Smooth muscle cell (in vitro differentiated cells): ENCODE measurements around the gene C17orf113. TPM values are rescaled to one million over a fixed set of nuclear protein-coding genes. Genes with fewer than 3 reads are reported as not detected.
A peak's percentile ranks its signal among the peaks of the same experiment; 100 is the strongest.

ENCODE experiments used
- DNase-seq: peaks from one replicate; lab custom pipeline; 2025; ENCODE audit not compliant: unreplicated experiment; lab: John Stamatoyannopoulos, UW
- H2AFZ ChIP-seq: fragments of 200-600 bp; sonication (generic); 2 replicates; pipeline ENCODE4 v1.6.0; 2016; ENCODE audit warnings: antibody characterized with exemption, low read depth, mild to moderate bottlenecking
- H3F3A ChIP-seq: fragments of 200-600 bp; sonication (generic); 2 replicates; pipeline ENCODE4 v1.6.0; 2017; ENCODE audit warnings: antibody characterized with exemption, low read depth
- H3K27ac ChIP-seq: fragments of 200-600 bp; sonication (generic); 2 replicates; pipeline ENCODE4 v1.5.1; 2016; ENCODE audit warnings: low read depth, mild to moderate bottlenecking
- H3K27me3 ChIP-seq: fragments of 200-600 bp; sonication (generic); 2 replicates; pipeline ENCODE4 v1.6.1; 2016; ENCODE audit warnings: low read depth, mild to moderate bottlenecking
- H3K36me3 ChIP-seq: fragments of 200-600 bp; sonication (generic); 2 replicates; pipeline ENCODE4 v1.5.1; 2016; ENCODE audit warnings: low read depth
- H3K4me1 ChIP-seq: fragments of 200-600 bp; sonication (generic); 2 replicates; pipeline ENCODE4 v1.5.1; 2016; ENCODE audit warnings: low read depth
- H3K4me2 ChIP-seq: fragments of 200-600 bp; sonication (generic); 2 replicates; pipeline ENCODE4 v1.6.0; 2016; ENCODE audit warnings: mild to moderate bottlenecking
- H3K4me3 ChIP-seq: fragments of 200-600 bp; sonication (generic); 2 replicates; pipeline ENCODE4 v1.5.1; 2016; ENCODE audit warnings: mild to moderate bottlenecking
- H3K79me2 ChIP-seq: fragments of 200-600 bp; sonication (generic); 2 replicates; pipeline ENCODE4 v1.6.0; 2016; ENCODE audit warnings: low read depth, mild to moderate bottlenecking
- H3K9ac ChIP-seq: fragments of 200-600 bp; sonication (generic); 2 replicates; pipeline ENCODE4 v1.6.0; 2016; ENCODE audit warnings: low read depth
- H3K9me3 ChIP-seq: fragments of 200-600 bp; sonication (generic); replicated peaks from 2 replicates; pipeline ENCODE4 v1.5.1; 2016; ENCODE audit warnings: low read depth
- H4K20me1 ChIP-seq: fragments of 200-600 bp; sonication (generic); 2 replicates; pipeline ENCODE4 v1.6.0; 2016; ENCODE audit warnings: low read depth
- WGBS: methylation state at CpG from one replicate; pipeline ENCODE4 v1.1.7; 2016; ENCODE audit warnings: low lambda C conversion rate; 5-methylcytosine and 5-hydroxymethylcytosine counted together
- polyA plus RNA-seq: library from polyadenylated mRNA; unstranded; fragments of >200 nt; fragmentation: Nextera tagmentation; extraction: Ambion mirVana; gene quantifications from 2 replicates; pipeline ENCODE4 v1.2.1, GENCODE V29; 2016
- total RNA-seq: library from RNA; depleted of rRNA; stranded (reverse); fragments of >200 nt; gene quantifications from 2 replicates; pipeline ENCODE4 v1.2.3, GENCODE V29; 2014
- TF ChIP-seq, protein P1 (sequence below): fragments of 200-600 bp; sonication (generic); IDR thresholded peaks from 2 replicates; pipeline ENCODE4 v1.5.1; 2017; ENCODE audit warnings: borderline replicate concordance, mild to moderate bottlenecking, antibody characterized with exemption; ENCODE audit not compliant: insufficient read depth, poor library complexity, severe bottlenecking

The C17orf113 gene
- total and polyA plus RNA-seq, 2 experiments from 2014 or later: 0.38 to 0.49 TPM

DNA sequence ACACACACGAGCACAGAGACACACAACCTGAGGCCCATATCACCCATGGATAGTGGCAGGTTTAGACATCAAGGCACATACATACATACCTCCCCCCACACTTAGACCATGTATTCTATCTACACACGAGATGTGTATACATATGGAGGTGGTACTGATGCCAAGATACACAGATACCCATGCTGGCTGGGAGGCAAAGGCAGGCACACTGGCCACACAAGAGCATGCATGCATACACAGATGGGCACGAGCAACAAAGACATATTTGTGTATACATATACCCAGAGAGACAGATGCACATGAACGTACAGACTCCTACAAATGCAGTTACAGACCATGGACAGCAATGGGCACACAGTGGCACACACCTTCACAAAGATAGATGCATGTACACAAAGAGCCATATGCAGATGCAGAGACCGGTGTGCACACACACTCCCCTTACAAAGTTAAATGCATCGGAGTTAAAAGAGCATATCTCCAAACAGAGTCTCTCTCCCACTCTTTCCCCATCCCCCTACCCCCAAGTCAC is 2.0 kb upstream of the C17orf113 start:
- Histone ChIP-seq H3F3A (no peaks in the 10 kb centered on the region), H3K27me3 (peaks cover 7% of the 10 kb centered on the region)
- 86% methylated on average over 6 of the region's 6 CpGs for WGBS

DNA sequence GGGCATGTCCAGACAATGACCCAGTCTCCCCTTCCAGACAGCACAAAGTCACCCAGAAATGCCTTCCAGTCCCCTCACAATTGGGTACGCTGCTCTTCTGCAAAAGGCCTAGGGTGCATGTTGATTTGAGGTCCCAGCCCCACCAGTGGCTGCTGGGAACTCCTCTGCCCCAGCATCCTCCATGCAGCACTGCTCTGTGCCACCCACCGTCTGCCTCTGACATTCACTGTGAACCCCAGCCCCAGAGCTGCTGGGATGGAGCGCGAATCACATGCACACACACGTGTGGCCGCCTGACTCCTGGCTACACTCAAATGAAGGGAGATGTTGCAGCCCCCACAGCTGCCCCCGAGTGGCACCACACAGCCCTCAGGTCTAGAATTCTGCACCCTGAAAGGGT is 1.2 kb upstream of the C17orf113 start:
- Histone ChIP-seq H4K20me1 (no peaks in the 10 kb centered on the region), H3F3A (no peaks in the 10 kb centered on the region), H3K36me3 (no peaks in the 10 kb centered on the region), H3K9ac (no peak overlapping the region), H3K4me1 (peaks cover 16% of the 10 kb centered on the region), H3K9me3 (no peaks in the 10 kb centered on the region), H3K4me2 (no peak overlapping the region), H2AFZ (no peak overlapping the region), H3K27ac (no peak overlapping the region), H3K4me3 (no peak overlapping the region), H3K79me2 (no peaks in the 10 kb centered on the region), H3K27me3 (peaks cover 7% of the 10 kb centered on the region)
- DNase-seq: no peak
- TF ChIP-seq, protein P1, sequence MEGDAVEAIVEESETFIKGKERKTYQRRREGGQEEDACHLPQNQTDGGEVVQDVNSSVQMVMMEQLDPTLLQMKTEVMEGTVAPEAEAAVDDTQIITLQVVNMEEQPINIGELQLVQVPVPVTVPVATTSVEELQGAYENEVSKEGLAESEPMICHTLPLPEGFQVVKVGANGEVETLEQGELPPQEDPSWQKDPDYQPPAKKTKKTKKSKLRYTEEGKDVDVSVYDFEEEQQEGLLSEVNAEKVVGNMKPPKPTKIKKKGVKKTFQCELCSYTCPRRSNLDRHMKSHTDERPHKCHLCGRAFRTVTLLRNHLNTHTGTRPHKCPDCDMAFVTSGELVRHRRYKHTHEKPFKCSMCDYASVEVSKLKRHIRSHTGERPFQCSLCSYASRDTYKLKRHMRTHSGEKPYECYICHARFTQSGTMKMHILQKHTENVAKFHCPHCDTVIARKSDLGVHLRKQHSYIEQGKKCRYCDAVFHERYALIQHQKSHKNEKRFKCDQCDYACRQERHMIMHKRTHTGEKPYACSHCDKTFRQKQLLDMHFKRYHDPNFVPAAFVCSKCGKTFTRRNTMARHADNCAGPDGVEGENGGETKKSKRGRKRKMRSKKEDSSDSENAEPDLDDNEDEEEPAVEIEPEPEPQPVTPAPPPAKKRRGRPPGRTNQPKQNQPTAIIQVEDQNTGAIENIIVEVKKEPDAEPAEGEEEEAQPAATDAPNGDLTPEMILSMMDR: no peak
- 98% methylated on average over 7 of the region's 7 CpGs for WGBS

More for the DNA sequence above, 2.0 kb upstream of the C17orf113 start:
- peaks cover 16% of the 10 kb centered on the region for H3K4me1 ChIP-seq
- H4K20me1 ChIP-seq: no peaks in the 10 kb centered on the region
- H3K36me3 ChIP-seq: no peaks in the 10 kb centered on the region
- TF ChIP-seq, protein P1: no peak
- H2AFZ ChIP-seq: no peak overlapping the region
- no peak overlapping the region for H3K4me2 ChIP-seq
- H3K27ac ChIP-seq: no peak overlapping the region
- H3K9ac ChIP-seq: no peak overlapping the region
- no peaks in the 10 kb centered on the region for H3K9me3 ChIP-seq
- no peak for DNase-seq
- H3K79me2 ChIP-seq: no peaks in the 10 kb centered on the region
- no peak overlapping the region for H3K4me3 ChIP-seq

DNA sequence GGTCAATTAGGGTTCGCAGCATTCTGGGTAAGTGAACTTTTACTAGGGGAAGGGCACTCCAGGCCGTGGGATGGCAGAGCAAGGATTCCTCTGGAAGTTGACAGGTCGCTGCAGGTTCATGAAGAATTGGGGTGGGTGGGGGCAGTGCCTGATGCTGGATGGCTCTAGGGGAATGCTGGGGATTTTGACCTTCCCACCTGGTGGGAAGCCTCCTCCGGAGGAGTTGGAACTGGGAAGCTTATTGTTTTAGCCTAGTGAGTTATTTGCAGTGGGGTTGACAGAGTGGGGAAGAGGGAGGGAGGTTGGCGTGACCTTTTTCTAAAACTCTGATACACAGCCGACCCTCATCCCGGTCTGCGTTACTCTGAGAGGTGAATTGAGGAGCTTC is 606 bp upstream of the C17orf113 start:
- Histone ChIP-seq H3K36me3 (no peaks in the 10 kb centered on the region), H3K27me3 (peaks cover 7% of the 10 kb centered on the region), H3K79me2 (no peaks in the 10 kb centered on the region), H3K4me1 (peaks cover 16% of the 10 kb centered on the region), H3K9ac (no peak overlapping the region), H3K9me3 (no peaks in the 10 kb centered on the region), H3K4me2 (peak overlapping the region; percentile 92), H2AFZ (peak overlapping the region; percentile 95), H3F3A (no peaks in the 10 kb centered on the region), H3K4me3 (peak overlapping the region; percentile 72), H4K20me1 (no peaks in the 10 kb centered on the region), H3K27ac (no peak overlapping the region)
- WGBS: 55% methylated on average over 8 of the region's 8 CpGs
- no peak for DNase-seq
- TF ChIP-seq, protein P1: no peak

DNA sequence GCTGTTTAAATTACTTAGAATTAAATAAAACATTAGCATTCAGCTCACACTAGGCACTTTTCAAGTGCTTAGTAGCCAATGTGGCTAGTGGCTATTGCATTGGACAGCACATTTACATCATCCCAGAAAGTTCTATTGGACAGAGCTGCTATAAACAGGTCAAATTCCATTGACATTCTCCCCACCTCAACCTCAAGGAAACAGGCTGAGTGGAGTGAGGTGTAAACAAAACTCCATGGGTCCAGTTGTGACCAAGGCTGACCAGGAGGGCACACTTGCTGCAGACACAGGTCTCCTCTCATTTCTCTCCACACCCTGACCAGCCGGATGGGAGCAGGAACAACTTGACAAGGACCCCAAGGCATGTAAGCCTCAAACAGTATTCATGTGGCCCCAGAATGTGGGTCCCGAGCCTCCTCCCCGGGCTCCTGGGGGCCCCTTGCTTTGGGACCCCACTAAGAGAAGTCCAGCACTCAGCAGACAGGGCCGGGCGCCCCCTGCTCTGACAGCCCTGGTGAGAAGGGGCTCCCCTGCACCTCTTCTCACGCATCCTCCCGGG is 488 bp downstream of the C17orf113 start:
- Histone ChIP-seq H3K27me3 (peaks cover 7% of the 10 kb centered on the region), H3K4me2 (peak overlapping the region; percentile 92), H3K27ac (no peak overlapping the region), H3F3A (no peaks in the 10 kb centered on the region), H3K36me3 (no peaks in the 10 kb centered on the region), H3K9me3 (no peaks in the 10 kb centered on the region), H4K20me1 (no peaks in the 10 kb centered on the region), H3K4me3 (peak overlapping the region; percentile 72), H3K4me1 (peaks cover 8% of the 10 kb centered on the region), H2AFZ (peak overlapping the region; percentile 97), H3K79me2 (no peaks in the 10 kb centered on the region), H3K9ac (peak overlapping the region; percentile 54)
- no peak for DNase-seq
- 5% methylated on average over 7 of the region's 7 CpGs for WGBS
- TF ChIP-seq, protein P1: no peak
